Endometrial microvascular endothelial cells (primary cell): ENCODE measurements around the gene ZNF653. TPM values are rescaled to one million over a fixed set of nuclear protein-coding genes. Genes with fewer than 3 reads are reported as not detected.
"Not testable (repeated sequence)": the region's sequence is repeated elsewhere in the genome, so short reads cannot be mapped to it uniquely, and the experiment has no call there.

Experiments used
- in situ Hi-C: cut with HindIII; loops from 2 replicates; pipeline ENCODE4 v1.10.0; 2017; ENCODE audit warnings: low sequenced_read_pairs, low pct_unique_long_range_greater_than_20kb; ENCODE audit errors: inconsistent ontology term
- total RNA-seq: library from RNA; depleted of rRNA; stranded (reverse); fragments of >200 nt; gene quantifications from one replicate; pipeline ENCODE4 v1.2.3, GENCODE V29; 2015; ENCODE audit errors: inconsistent ontology term

The ZNF653 gene
- total RNA-seq, 1 donor from 2014 or later, result 4.6 TPM

DNA sequence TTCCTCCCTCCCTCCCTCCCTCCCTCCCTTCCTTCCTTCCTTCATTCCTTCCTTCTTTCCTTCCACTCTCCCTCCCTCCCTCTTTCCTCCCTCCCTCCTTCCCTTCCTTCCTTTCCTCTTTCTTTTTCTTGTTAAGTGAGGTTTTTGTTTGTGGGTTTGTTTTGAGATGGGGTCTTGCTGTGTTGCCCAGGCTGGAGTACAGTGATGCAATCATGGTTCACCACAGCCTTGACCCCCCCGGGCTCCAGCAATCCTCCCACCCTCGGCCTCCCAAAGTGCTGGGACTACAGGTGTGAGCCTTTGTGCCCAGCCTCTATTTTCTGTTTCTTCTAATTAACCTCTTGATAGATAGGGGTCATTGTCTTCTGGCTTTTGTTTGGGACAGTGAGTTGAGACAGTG lies 44.2 kb downstream of the ZNF653 start:
- in situ Hi-C loops, result no loop called here

- in situ Hi-C loops, result no loop called here
Measured at GRCh38 chr19:11460207-11460606, 45.4 kb downstream of the ZNF653 start.

- in situ Hi-C loops, result not testable (repeated sequence)
Measured at GRCh38 chr19:11458912-11459311, 46.7 kb downstream of the ZNF653 start.

- in situ Hi-C loops, result no loop called here
Measured at GRCh38 chr19:11458236-11458900, 47.3 kb downstream of the ZNF653 start.

DNA sequence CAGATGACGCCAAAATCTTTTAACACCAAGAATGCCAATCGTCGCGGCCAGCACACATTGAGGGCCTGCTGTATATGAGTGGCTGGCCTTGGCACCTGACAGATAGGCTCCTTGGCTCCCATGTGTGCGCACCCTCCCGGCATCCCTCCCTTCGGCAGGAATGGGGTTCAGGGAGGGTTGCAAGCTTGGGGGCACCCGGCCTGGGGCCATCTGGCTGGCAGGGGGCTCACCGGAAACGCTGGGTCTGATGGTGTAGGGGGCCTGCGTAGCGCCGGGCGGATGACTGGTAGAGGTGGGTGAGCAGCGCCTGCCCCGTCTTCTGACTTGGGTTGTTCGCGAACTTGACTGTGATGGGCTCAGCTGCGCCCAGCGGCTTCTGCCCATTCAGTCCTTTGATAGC lies 47.8 kb downstream of the ZNF653 start:
- in situ Hi-C loops, result no loop called here

GRCh38 chr19:11457115-11457514 lies 48.5 kb downstream of the ZNF653 start:
- in situ Hi-C loops, result no loop called here

DNA sequence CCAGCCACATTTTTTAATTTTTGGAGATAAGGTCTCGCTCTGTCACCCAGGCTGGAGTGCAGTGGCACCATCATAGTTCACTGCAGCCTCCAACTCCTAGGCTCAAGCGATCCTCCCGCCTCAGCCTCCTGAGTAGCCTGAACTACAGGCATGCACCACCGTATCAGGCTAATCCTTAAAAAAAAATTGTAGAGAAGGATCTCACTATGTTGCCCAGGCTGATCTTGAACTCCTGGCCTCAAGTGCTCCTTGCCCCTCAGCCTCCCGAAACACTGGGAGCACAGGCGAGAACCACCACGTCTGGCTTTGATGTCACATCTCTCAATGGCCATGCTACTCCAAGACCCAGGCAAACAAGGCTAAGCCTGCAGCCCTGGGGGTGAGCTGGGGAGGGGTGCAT lies 49.0 kb downstream of the ZNF653 start:
- in situ Hi-C loops, result no loop called here

- in situ Hi-C loops, result not testable (repeated sequence)
Measured at GRCh38 chr19:11455233-11455554, 50.4 kb downstream of the ZNF653 start.

GRCh38 chr19:11453468-11454341 lies 51.9 kb downstream of the ZNF653 start:
- in situ Hi-C loops, result no loop called here

DNA sequence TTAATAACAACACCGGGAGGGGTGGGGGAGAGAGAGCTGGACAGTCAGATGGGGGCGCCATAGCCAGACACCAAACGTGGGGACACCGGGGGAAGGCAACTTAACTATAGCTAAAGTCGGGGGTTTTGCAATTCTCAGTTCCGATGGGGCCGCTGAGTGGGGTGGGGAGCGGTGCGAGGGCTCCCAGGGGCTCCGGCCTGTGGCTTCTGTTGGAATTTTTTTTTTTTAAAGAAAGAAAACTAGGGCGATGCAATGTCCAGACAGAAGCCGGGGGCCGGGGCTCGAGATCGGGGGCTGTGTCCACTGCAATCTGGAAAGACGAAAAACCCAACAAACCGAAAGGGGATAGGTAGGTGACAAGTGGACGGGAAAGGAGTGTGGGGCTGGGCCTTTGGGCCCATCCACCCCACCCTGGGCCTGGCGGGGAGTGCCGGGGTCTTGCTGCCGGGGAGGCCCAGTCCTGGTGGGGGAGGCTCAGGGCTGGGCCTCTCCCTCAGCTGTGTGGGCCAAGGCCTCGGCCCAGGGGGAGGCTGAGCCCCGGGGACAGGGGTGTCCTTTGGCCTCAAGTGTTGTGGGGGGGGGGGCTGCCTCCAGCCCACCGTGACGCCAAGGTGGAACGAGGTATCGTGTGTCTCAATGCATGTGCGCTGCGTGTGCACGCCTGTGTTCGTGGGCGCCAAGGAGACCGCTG lies 52.9 kb downstream of the ZNF653 start:
- in situ Hi-C loops, result no loop called here

- in situ Hi-C loops, result no loop called here
Measured at GRCh38 chr19:11451871-11452619, 53.6 kb downstream of the ZNF653 start.

GRCh38 chr19:11451327-11451870 lies 54.2 kb downstream of the ZNF653 start:
- in situ Hi-C loops, result no loop called here

DNA sequence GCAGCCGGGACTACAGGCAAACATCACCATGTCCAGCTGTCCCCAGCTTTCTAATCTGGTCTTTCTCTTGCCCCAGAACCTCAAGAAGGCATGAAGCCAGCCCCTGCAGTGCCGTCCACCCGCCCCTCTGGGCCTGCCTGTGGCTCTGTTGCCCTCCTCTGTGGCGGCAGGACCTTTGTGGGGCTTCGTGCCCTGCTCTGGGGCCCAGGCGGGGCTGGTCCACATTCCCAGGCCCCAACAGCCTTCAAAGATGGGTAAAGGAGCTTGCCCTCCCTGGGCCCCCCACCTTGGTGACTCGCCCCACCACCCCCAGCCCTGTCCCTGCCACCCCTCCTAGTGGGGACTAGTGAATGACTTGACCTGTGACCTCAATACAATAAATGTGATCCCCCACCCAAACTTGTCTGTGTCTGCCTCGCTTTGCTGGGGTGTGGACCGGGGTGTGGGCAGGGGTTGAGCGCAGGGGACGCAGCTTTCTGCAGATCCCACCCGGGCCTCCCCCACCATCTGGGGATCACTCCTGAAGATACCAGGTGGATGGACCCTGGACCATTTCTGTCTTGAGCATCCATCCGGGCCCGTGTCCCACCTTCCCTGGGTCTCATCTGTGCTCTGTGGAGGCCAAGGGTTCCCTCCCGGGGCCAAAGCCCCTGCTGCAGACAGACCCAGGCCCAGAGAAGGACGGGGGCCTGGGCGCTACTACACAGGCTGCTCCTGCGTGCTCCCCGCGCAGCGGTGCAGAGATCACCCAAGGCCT lies 54.9 kb downstream of the ZNF653 start:
- in situ Hi-C loops, result no loop called here

DNA sequence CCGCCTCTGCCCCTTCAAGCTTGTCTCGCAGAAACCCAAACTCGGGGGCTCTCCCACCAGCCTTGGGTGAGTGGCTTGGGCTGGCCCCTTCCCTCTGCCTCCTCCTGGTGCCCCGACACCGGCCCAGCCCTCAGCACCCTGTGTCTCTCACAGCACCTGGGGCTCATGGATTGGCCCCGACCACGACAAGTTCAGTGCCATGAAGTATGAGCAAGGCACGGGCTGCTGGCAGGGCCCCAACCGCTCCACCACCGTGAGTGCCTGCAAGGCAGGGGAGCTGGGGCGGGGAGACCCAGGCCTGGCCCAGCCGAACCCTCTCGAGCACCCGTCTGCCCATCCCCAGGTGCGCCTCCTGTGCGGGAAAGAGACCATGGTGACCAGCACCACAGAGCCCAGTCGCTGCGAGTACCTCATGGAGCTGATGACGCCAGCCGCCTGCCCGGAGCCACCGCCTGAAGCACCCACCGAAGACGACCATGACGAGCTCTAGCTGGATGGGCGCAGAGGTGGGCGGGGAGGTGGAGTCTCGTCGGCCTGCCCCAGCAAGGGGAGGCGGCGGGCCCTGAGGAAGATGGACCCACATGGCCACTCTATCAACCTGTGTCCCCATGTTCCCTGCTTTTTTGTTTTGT lies 56.6 kb downstream of the ZNF653 start:
- in situ Hi-C loops, result no loop called here

DNA sequence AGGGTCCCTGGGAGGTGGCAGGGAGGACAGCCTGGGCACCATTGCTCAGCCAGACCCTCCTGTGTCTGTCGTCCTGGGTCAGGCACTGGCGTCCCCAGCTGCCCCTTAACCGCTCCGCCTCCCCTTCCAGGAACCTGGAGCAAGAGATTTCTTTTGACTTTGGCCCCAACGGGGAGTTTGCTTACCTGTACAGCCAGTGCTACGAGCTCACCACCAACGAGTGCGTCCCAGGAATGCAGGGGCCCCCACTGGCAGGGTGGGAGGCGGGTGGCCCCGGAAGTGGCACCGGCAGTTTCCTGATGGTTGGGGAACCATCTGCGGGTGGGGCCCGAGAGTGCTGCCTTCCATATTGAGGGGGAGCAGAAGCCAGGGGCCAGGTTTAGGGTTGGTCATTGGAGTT lies 57.2 kb downstream of the ZNF653 start:
- in situ Hi-C loops, result no loop called here

GRCh38 chr19:11447347-11448262 lies 58.0 kb downstream of the ZNF653 start:
- in situ Hi-C loops, result no loop called here
